Stimulated activated CD4-positive, alpha-beta T cell treated with anti-CD3 and anti-CD28 coated beads, Interleukin-4, amount 100 ng/mL, for 48 hours (primary cell): ENCODE results near the gene B3GLCT.
"Not testable (repeated sequence)": the region's sequence is repeated elsewhere in the genome, so short reads cannot be mapped to it uniquely, and the experiment has no call there.

ENCODE experiments used
- DNase-seq, 2 donors: peaks; one replicate each; pipeline ENCODE4 v3.0.0-alpha.2; 2020; ENCODE audit warnings: low read depth in 2 of 2

Gene B3GLCT

GRCh38 chr13:31199849-31200636 is at the start of gene B3GLCT:
B3GLCT (plus strand) TSS chr13:31199975; CDS start chr13:31200085, 110 bp downstream.
- peak; percentile 62 to 69 for DNase-seq

- DNase-seq: no peak
Observed at GRCh38 chr13:31150315-31150985, 49.3 kb upstream of the B3GLCT start.

GRCh38 chr13:31151837-31152236 is 47.9 kb upstream of the B3GLCT start:
- DNase-seq: no peak

GRCh38 chr13:31154939-31155338 is 44.8 kb upstream of the B3GLCT start:
- no peak for DNase-seq

GRCh38 chr13:31159306-31159705 is 40.5 kb upstream of the B3GLCT start:
- DNase-seq: no peak

- DNase-seq: peak; percentile 48 to 58
Observed at GRCh38 chr13:31160857-31161556, 38.8 kb upstream of the B3GLCT start.

GRCh38 chr13:31161557-31162150 is 38.1 kb upstream of the B3GLCT start, which contains the start of gene HSPH1:
HSPH1 (minus strand) TSS chr13:31161904; CDS start chr13:31161582, 322 bp downstream.
- peak; percentile 97 to 99 for DNase-seq

GRCh38 chr13:31162151-31163008 is 37.4 kb upstream of the B3GLCT start:
- peak; percentile 80 to 89 for DNase-seq

GRCh38 chr13:31166591-31166990 is 33.2 kb upstream of the B3GLCT start:
- no peak for DNase-seq

- DNase-seq: no peak
Observed at GRCh38 chr13:31167490-31167889, 32.3 kb upstream of the B3GLCT start.

GRCh38 chr13:31168166-31168565 is 31.6 kb upstream of the B3GLCT start:
- DNase-seq: no peak

- DNase-seq: no peak
Observed at GRCh38 chr13:31168736-31169135, 31.0 kb upstream of the B3GLCT start.

- no peak for DNase-seq
Observed at GRCh38 chr13:31172001-31172400, 27.8 kb upstream of the B3GLCT start.

- DNase-seq: no peak
Observed at GRCh38 chr13:31172535-31172934, 27.2 kb upstream of the B3GLCT start.

- DNase-seq: no peak
Observed at GRCh38 chr13:31174018-31174417, 25.8 kb upstream of the B3GLCT start.

GRCh38 chr13:31175847-31176532 is 23.8 kb upstream of the B3GLCT start:
- no peak for DNase-seq

- not testable (repeated sequence) for DNase-seq
Observed at GRCh38 chr13:31177813-31178495, 21.8 kb upstream of the B3GLCT start.

GRCh38 chr13:31179241-31179640 is 20.5 kb upstream of the B3GLCT start:
- DNase-seq: no peak

GRCh38 chr13:31179754-31180153 is 20.0 kb upstream of the B3GLCT start:
- DNase-seq: no peak

- no peak for DNase-seq
Observed at GRCh38 chr13:31182987-31183386, 16.8 kb upstream of the B3GLCT start.
